Kidney epithelial cell (primary cell): Measurements from ENCODE around the gene KCNC4. TPM values are rescaled to one million over a fixed set of nuclear protein-coding genes. Genes with fewer than 3 reads are reported as not detected.

Experiments
- DNase-seq: peaks from one replicate; pipeline ENCODE4 v3.0.0-alpha.2; 2010; ENCODE audit warnings: low read depth
- H3K27me3 ChIP-seq: 2 replicates; pipeline ENCODE4 v1.6.0; 2011; ENCODE audit warnings: low read length; ENCODE audit not compliant: control insufficient read depth, insufficient read depth
- H3K36me3 ChIP-seq: 2 replicates; pipeline ENCODE4 v1.5.1; 2011; ENCODE audit warnings: low read length; ENCODE audit not compliant: control insufficient read depth, insufficient read depth
- H3K4me3 ChIP-seq: 2 replicates; pipeline ENCODE4 v1.5.1; 2011; ENCODE audit warnings: low read depth, mild to moderate bottlenecking, control low read depth, low read length
- CTCF ChIP-seq: IDR thresholded peaks from 2 replicates; pipeline ENCODE4 v1.5.1; 2011; ENCODE audit warnings: mild to moderate bottlenecking, moderate library complexity, low read length, control low read depth, inconsistent platforms; ENCODE audit not compliant: insufficient read depth, poor library complexity, severe bottlenecking
- total RNA-seq: library from RNA; depleted of rRNA; stranded (reverse); fragments of >200 nt; gene quantifications from 2 replicates; pipeline ENCODE4 v1.2.3, GENCODE V29; 2015

KCNC4 gene
- total RNA-seq, 1 donor from 2014 or later = 1.8 TPM

GRCh38 chr1:110242731-110243130 is 32.6 kb downstream of the KCNC4 start:
- Histone ChIP-seq H3K36me3 (no peaks in the 10 kb centered on the region), H3K27me3 (no peaks in the 10 kb centered on the region), H3K4me3 (no peak overlapping the region)
- no peak for DNase-seq
- no peak for TF ChIP-seq CTCF

GRCh38 chr1:110243146-110243545 is 33.0 kb downstream of the KCNC4 start:
- TF ChIP-seq CTCF = no peak
- Histone ChIP-seq H3K27me3 (no peaks in the 10 kb centered on the region), H3K36me3 (no peaks in the 10 kb centered on the region), H3K4me3 (no peak overlapping the region)
- DNase-seq = no peak

- TF ChIP-seq CTCF = no peak
Observed at GRCh38 chr1:110243574-110243973, 33.5 kb downstream of the KCNC4 start.

GRCh38 chr1:110245876-110246620 is 35.9 kb downstream of the KCNC4 start:
- DNase-seq = no peak
- TF ChIP-seq CTCF = no peak
- peaks cover 2% of the 10 kb centered on the region for H3K27me3 ChIP-seq
- no peaks in the 10 kb centered on the region for H3K36me3 ChIP-seq
- no peak overlapping the region for H3K4me3 ChIP-seq

More at GRCh38 chr1:110243574-110243973, 33.5 kb downstream of the KCNC4 start:
- no peaks in the 10 kb centered on the region for H3K27me3 ChIP-seq
- H3K36me3 ChIP-seq = no peaks in the 10 kb centered on the region
- no peak overlapping the region for H3K4me3 ChIP-seq
- DNase-seq = no peak

- H3K4me3 ChIP-seq = no peak overlapping the region
- no peak for TF ChIP-seq CTCF
- H3K36me3 ChIP-seq = no peaks in the 10 kb centered on the region
- peaks cover 2% of the 10 kb centered on the region for H3K27me3 ChIP-seq
- no peak for DNase-seq
Observed at GRCh38 chr1:110248746-110249145, 38.6 kb downstream of the KCNC4 start.

GRCh38 chr1:110249256-110249655 is 39.1 kb downstream of the KCNC4 start:
- DNase-seq = no peak
- no peak overlapping the region for H3K4me3 ChIP-seq
- H3K36me3 ChIP-seq = no peaks in the 10 kb centered on the region
- peaks cover 3% of the 10 kb centered on the region for H3K27me3 ChIP-seq
- TF ChIP-seq CTCF = no peak
